HG02870 (cell line): ENCODE results near the gene RMP24.

ENCODE experiments used
- ATAC-seq: cut with Tn5 transposase; IDR thresholded peaks from one replicate; pipeline ENCODE4 v1.9.1; 2021; ENCODE audit warnings: mild to moderate bottlenecking, moderate library complexity; ENCODE audit not compliant: unreplicated experiment

RMP24 gene

GRCh38 chr18:35972197-35973000, at the start of gene RMP24:
Gene RMP24, plus strand, starts transcription at chr18:35972679.
- ATAC-seq, result peak; percentile 89

- no peak for ATAC-seq
These were observed 48.4 kb upstream of the RMP24 start for GRCh38 chr18:35923939-35924684.

- no peak for ATAC-seq
These were observed 45.6 kb upstream of the RMP24 start for GRCh38 chr18:35926884-35927283.

- no peak for ATAC-seq
These were observed 45.0 kb upstream of the RMP24 start for GRCh38 chr18:35927430-35927829.

GRCh38 chr18:35933982-35934381, 38.5 kb upstream of the RMP24 start:
- ATAC-seq, result no peak

- no peak for ATAC-seq
These were observed 37.6 kb upstream of the RMP24 start for GRCh38 chr18:35934891-35935290.

- no peak for ATAC-seq
These were observed 36.7 kb upstream of the RMP24 start for GRCh38 chr18:35935805-35936204.

- no peak for ATAC-seq
These were observed 35.5 kb upstream of the RMP24 start for GRCh38 chr18:35936951-35937350.

- no peak for ATAC-seq
These were observed 34.3 kb upstream of the RMP24 start for GRCh38 chr18:35938158-35938557.

GRCh38 chr18:35938562-35938961, 33.9 kb upstream of the RMP24 start:
- ATAC-seq, result no peak

GRCh38 chr18:35939138-35939537, 33.3 kb upstream of the RMP24 start:
- ATAC-seq, result no peak

- ATAC-seq, result no peak
These were observed 31.2 kb upstream of the RMP24 start for GRCh38 chr18:35941299-35941698.

GRCh38 chr18:35942133-35942532, 30.3 kb upstream of the RMP24 start:
- no peak for ATAC-seq

- no peak for ATAC-seq
These were observed 29.8 kb upstream of the RMP24 start for GRCh38 chr18:35942661-35943060.

- ATAC-seq, result no peak
These were observed 24.4 kb upstream of the RMP24 start for GRCh38 chr18:35948080-35948479.

GRCh38 chr18:35949090-35949489, 23.4 kb upstream of the RMP24 start:
- ATAC-seq, result no peak

- no peak for ATAC-seq
These were observed 22.4 kb upstream of the RMP24 start for GRCh38 chr18:35949903-35950627.

GRCh38 chr18:35950628-35950982, 21.9 kb upstream of the RMP24 start:
- ATAC-seq, result no peak

GRCh38 chr18:35953688-35954087, 18.8 kb upstream of the RMP24 start:
- ATAC-seq, result peak; percentile 85

- ATAC-seq, result no peak
These were observed 16.3 kb upstream of the RMP24 start for GRCh38 chr18:35956226-35956625.

- ATAC-seq, result no peak
These were observed 10.2 kb upstream of the RMP24 start for GRCh38 chr18:35962320-35962719.

GRCh38 chr18:35964319-35964718, 8.2 kb upstream of the RMP24 start:
- no peak for ATAC-seq
